22Rv1 (cell line): ENCODE results near the gene KLF2.

Experiments used
- ZFX ChIP-seq: fragments of 450-650 bp; IDR thresholded peaks from 2 replicates; pipeline ENCODE4 v1.6.1; 2017; ENCODE audit warnings: antibody characterized with exemption, borderline replicate concordance
- TF ChIP-seq, protein P1 (sequence below): fragments of 450-650 bp; IDR thresholded peaks from 2 replicates; pipeline ENCODE4 v1.5.1; 2017; ENCODE audit warnings: mild to moderate bottlenecking

DNA sequence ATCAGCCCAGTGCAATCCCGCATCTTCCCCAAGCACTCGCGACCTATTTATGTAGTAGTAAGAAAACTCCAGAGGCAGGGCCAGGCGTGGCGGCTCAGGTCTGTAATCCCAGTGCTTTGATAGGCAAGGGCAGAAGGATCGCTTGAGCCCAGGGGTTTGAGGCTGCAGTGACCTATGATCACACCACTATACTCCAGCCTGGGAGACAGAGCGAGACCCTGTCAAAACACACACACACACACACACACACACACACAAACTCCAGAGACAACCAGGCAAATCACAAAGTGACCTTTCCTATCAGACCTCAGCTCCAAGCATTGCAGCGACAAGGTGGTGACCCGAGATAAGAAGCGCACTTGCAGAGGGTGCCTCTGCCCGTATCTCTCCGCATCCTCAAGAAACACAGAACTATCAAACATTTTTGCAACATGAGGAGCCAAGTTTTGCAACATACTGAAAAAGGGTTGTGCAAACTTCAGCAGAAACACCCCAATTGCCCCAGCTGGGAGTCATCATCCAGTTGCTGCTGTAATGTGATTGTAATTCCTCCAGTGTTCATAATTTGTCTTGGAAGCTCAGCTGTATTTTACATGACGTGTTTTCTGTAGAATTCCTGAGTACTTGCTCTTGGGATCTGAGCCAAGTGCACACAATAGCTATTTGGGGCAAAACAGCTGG, 8.7 kb upstream of the KLF2 start:
- TF ChIP-seq, protein P1, sequence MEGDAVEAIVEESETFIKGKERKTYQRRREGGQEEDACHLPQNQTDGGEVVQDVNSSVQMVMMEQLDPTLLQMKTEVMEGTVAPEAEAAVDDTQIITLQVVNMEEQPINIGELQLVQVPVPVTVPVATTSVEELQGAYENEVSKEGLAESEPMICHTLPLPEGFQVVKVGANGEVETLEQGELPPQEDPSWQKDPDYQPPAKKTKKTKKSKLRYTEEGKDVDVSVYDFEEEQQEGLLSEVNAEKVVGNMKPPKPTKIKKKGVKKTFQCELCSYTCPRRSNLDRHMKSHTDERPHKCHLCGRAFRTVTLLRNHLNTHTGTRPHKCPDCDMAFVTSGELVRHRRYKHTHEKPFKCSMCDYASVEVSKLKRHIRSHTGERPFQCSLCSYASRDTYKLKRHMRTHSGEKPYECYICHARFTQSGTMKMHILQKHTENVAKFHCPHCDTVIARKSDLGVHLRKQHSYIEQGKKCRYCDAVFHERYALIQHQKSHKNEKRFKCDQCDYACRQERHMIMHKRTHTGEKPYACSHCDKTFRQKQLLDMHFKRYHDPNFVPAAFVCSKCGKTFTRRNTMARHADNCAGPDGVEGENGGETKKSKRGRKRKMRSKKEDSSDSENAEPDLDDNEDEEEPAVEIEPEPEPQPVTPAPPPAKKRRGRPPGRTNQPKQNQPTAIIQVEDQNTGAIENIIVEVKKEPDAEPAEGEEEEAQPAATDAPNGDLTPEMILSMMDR = no peak
- TF ChIP-seq ZFX = no peak
